Erythroblast (primary cell): Measurements from ENCODE around the gene CHAT.

ENCODE experiments used
- GATA1 ChIP-seq: IDR thresholded peaks from 2 replicates; pipeline ENCODE4 v1.6.1; 2011; ENCODE audit warnings: low read depth, mild to moderate bottlenecking, control low read depth, low read length, moderate library complexity
- POLR2A ChIP-seq: IDR thresholded peaks from 2 replicates; pipeline ENCODE4 v1.6.1; 2011; ENCODE audit warnings: mild to moderate bottlenecking, low read length

DNA sequence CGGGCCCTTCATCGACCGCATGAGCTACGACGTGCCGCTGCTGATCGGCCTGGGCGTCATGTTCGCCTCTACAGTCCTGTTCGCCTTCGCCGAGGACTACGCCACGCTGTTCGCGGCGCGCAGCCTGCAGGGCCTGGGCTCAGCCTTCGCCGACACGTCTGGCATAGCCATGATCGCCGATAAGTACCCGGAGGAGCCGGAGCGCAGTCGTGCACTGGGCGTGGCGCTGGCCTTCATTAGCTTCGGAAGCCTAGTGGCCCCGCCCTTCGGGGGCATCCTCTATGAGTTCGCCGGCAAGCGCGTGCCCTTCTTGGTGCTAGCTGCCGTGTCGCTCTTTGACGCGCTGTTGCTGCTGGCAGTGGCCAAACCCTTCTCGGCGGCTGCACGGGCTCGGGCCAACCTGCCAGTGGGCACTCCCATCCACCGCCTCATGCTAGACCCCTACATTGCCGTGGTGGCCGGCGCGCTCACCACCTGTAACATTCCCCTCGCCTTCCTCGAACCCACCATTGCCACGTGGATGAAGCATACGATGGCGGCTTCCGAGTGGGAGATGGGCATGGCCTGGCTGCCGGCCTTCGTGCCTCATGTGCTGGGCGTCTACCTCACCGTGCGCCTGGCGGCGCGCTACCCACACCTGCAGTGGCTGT is 2.5 kb upstream of the CHAT start:
- no peak for TF ChIP-seq POLR2A
- no peak for TF ChIP-seq GATA1
